Right atrium auricular region (tissue), 2 donors: ENCODE data around the gene FAM241B. TPM values are rescaled to one million over a fixed set of nuclear protein-coding genes. Genes with fewer than 3 reads are reported as not detected.

Experiments
- DNase-seq: peaks from one replicate; pipeline ENCODE4 v3.0.0-alpha.2; 2019; ENCODE audit warnings: low spot score
- H3K27ac ChIP-seq, 2 donors: fragments of 200-600 bp; sonication (generic); 1 replicate in 1 of 2; 2 replicates in 1 of 2; pipeline ENCODE4 v1.5.1; 2016 to 2019
- H3K27me3 ChIP-seq, 2 donors: fragments of 200-600 bp; sonication (generic); one replicate each; pipeline versions ENCODE4 v1.5.1 to v1.6.0; 2017 to 2019
- H3K36me3 ChIP-seq: fragments of 200-600 bp; sonication (generic); one replicate; pipeline ENCODE4 v1.5.1; 2016
- H3K4me1 ChIP-seq, 2 donors: fragments of 200-600 bp; sonication (generic); one replicate each; pipeline versions ENCODE4 v1.5.1 to v1.6.0; 2017 to 2019
- H3K4me3 ChIP-seq, 2 donors: fragments of 200-600 bp; sonication (generic); 1 replicate in 1 of 2; 2 replicates in 1 of 2; pipeline ENCODE4 v1.5.1; 2017 to 2019; ENCODE audit warnings: mild to moderate bottlenecking in 1 of 2, moderate library complexity in 1 of 2
- H3K9me3 ChIP-seq, 2 donors: fragments of 200-600 bp; sonication (generic); one replicate each; pipeline ENCODE4 v1.5.1; 2019
- CTCF ChIP-seq, 2 donors: fragments of 200-600 bp; sonication (generic); IDR thresholded peaks; one replicate each; pipeline ENCODE4 v1.5.1; 2019; ENCODE audit warnings: antibody characterized with exemption in 2 of 2
- total RNA-seq, 2 donors: library from RNA; depleted of rRNA; stranded (reverse); fragments of >200 nt; gene quantifications; one replicate each; pipeline ENCODE4 v1.1.0, GENCODE V29; 2016

FAM241B gene
- total RNA-seq, 2 donors from 2014 or later = 2.1 to 3.5 TPM

- no peak overlapping the region for H3K4me3 ChIP-seq
- TF ChIP-seq CTCF (IDR thresholded peaks at IDR 0.05) = no peak
- no peaks in the 10 kb centered on the region for H3K4me1 ChIP-seq
- H3K9me3 ChIP-seq = no peaks in the 10 kb centered on the region
- H3K27ac ChIP-seq = no peak overlapping the region
- H3K27me3 ChIP-seq = no peaks in the 10 kb centered on the region
- H3K36me3 ChIP-seq = no peaks in the 10 kb centered on the region
- DNase-seq = no peak
These were observed 38.7 kb downstream of the FAM241B start for GRCh38 chr10:69668721-69669120.

- Histone ChIP-seq H3K9me3 (no peaks in the 10 kb centered on the region), H3K36me3 (no peaks in the 10 kb centered on the region), H3K27me3 (no peaks in the 10 kb centered on the region), H3K4me1 (no peaks in the 10 kb centered on the region), H3K4me3 (no peak overlapping the region), H3K27ac (no peak overlapping the region)
- DNase-seq = no peak
- no peak for TF ChIP-seq CTCF (IDR thresholded peaks at IDR 0.05)
These were observed 39.4 kb downstream of the FAM241B start for GRCh38 chr10:69669409-69669808.

GRCh38 chr10:69673521-69673920 lies 43.5 kb downstream of the FAM241B start:
- TF ChIP-seq CTCF (IDR thresholded peaks at IDR 0.05) = no peak
- DNase-seq = no peak
- H3K9me3 ChIP-seq = no peaks in the 10 kb centered on the region
- H3K27me3 ChIP-seq = no peaks in the 10 kb centered on the region
- no peak overlapping the region for H3K4me3 ChIP-seq
- H3K36me3 ChIP-seq = no peaks in the 10 kb centered on the region
- no peaks in the 10 kb centered on the region for H3K4me1 ChIP-seq
- H3K27ac ChIP-seq = no peak overlapping the region

- H3K4me3 ChIP-seq = no peak overlapping the region
- DNase-seq = no peak
- H3K9me3 ChIP-seq = no peaks in the 10 kb centered on the region
- no peaks in the 10 kb centered on the region for H3K36me3 ChIP-seq
- H3K27me3 ChIP-seq = no peaks in the 10 kb centered on the region
- H3K27ac ChIP-seq = no peak overlapping the region
- no peaks in the 10 kb centered on the region for H3K4me1 ChIP-seq
- no peak for TF ChIP-seq CTCF (IDR thresholded peaks at IDR 0.05)
These were observed 44.7 kb downstream of the FAM241B start for GRCh38 chr10:69674786-69675185.

GRCh38 chr10:69676301-69676700 lies 46.3 kb downstream of the FAM241B start:
- Histone ChIP-seq H3K36me3 (no peaks in the 10 kb centered on the region), H3K27me3 (no peaks in the 10 kb centered on the region), H3K27ac (no peak overlapping the region), H3K4me1 (no peaks in the 10 kb centered on the region), H3K4me3 (no peak overlapping the region), H3K9me3 (no peaks in the 10 kb centered on the region)
- TF ChIP-seq CTCF (IDR thresholded peaks at IDR 0.05) = no peak
- DNase-seq = no peak

- no peaks in the 10 kb centered on the region for H3K27me3 ChIP-seq
- no peak for TF ChIP-seq CTCF (IDR thresholded peaks at IDR 0.05)
- H3K4me1 ChIP-seq = no peaks in the 10 kb centered on the region
- no peaks in the 10 kb centered on the region for H3K9me3 ChIP-seq
- no peak overlapping the region for H3K27ac ChIP-seq
- H3K36me3 ChIP-seq = no peaks in the 10 kb centered on the region
- no peak overlapping the region for H3K4me3 ChIP-seq
- DNase-seq = no peak
These were observed 48.1 kb downstream of the FAM241B start for GRCh38 chr10:69677985-69678654.
